Measurements from ENCODE around the gene ZMYM2. TPM values are rescaled to one million over a fixed set of nuclear protein-coding genes. Genes with fewer than 3 reads are reported as not detected.
"Not testable (repeated sequence)": the region's sequence is repeated elsewhere in the genome, so short reads cannot be mapped to it uniquely, and the experiment has no call there.

Gene ZMYM2
- total RNA-seq, 1 donor from 2014 or later, result 125 TPM

DNA sequence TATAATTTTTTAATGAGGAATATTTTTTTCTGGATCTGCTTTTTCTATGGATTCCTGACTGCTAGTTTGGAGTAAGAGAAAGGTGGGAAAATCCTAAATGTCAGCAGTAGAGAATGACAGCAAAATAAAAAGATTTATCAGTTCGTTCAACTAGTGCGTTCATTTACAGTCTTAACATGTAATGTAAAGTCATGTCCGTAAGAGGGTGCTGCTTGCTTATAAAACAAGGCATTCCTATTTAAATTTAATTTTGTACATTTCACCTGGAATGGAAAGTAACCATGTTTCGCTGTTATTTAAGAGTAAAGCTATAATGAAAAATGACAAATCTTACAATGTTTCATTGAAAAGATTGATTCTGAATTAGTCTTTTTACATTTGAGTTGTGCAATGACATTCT is 76.6 kb downstream of the ZMYM2 start:
- intact Hi-C loops (cut with DNase I), result no loop called here
- DNase-seq (ENCODE audit: low spot score) (no peak), ATAC-seq (no peak)

DNA sequence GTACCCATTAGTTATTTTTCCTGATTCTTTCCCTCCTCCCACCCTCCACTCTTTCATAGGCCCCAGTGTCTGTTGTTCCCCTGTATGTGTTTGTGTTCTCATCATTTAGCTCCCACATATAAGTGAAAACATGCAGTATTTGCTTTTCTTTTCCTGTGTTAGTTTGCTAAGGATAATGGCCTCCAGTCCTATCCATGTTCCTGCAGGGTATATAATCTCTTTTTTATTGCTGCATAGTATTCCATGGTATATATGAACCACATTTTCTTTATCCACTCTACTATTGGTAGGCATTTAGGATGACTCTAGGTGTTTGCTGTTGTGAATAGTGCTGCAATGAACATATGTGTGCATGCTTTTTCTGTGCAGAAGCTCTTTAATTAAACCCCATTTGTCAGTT is 79.4 kb downstream of the ZMYM2 start:
- ATAC-seq, result no peak
- intact Hi-C loops (cut with DNase I), result no loop called here

DNA sequence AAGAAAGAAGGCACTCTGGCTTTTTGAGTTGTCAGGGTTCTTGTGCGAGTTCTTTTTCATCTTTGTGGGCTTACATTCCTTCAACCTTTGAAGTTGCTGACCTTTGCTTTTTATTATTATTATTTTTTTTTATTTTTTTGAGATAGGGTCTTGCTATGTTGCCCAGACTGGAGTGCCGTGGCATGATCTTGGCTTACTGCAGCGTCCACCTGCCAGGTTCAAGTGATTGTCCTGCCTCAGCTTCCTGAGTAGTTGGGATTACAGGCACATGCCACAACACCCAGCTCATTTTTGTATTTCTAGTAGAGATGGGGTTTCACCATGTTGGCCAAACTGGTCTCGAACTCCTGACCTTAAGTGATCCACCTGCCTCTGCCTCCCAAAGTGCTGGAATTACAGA is 84.1 kb downstream of the ZMYM2 start:
- DNase-seq (ENCODE audit: low spot score); ATAC-seq; intact Hi-C loops (cut with DNase I): not testable (repeated sequence)

More for the DNA sequence above, 79.4 kb downstream of the ZMYM2 start:
- DNase-seq (ENCODE audit: low spot score), result no peak

DNA sequence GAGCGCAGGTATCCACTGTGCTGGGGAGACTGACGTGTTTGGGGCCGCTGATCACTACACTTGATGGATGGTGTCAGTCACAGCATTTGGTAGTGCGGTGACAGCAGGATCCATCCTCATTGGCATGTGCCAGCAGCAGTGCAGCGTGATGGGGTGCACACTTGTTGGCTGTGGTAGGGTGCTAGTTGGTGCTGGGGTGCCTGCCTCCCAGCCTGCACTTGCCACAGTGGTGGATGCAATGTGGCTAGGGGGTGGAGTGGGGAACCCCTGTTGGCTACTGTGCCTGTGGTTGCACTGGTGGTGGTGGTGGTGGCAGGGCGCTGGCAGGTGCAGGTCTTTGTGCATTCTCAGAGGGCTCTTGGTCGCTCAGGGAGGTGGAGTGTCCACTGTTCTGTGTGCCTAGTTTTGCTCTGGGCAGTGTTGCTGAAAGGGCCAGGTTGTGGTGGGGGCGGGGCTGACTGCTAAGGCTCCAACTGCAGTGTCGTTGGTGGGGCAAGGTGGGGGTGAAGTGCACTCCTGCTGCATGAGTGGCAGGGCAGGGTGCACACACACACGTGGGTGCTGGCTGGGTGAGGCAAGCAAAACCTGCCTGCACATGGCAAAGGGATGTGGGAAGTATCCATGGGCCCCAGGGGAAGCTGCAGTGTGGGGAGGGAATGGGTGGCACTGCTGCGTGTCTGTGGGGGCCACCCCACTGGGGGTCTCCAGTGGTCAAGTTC is 84.8 kb downstream of the ZMYM2 start:
- no peak for DNase-seq (ENCODE audit: low spot score)
- intact Hi-C loops (cut with DNase I), result no loop called here
- ATAC-seq, result peak; percentile 17

DNA sequence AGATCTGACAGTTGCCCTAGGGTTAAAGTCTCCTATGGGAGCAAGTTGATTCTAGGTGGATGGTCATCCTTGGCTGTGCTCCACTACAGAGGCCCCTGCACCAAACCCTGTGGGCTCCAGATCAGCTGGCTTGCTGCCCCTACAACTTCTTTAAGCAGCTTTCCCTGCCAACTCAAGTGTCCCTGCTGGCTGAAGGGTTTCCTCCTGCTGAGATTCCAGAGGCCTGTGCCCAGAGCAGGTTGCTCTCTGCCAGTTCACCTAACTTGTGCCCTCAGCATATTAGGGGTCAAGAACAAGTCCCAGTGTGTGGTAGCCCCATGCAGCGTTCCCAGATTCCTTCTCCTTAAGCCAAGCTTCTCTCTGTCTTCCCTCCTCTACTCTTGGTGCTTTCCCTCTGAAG is 85.6 kb downstream of the ZMYM2 start:
- no peak for DNase-seq (ENCODE audit: low spot score)
- ATAC-seq, result no peak
- intact Hi-C loops (cut with DNase I), result no loop called here

DNA sequence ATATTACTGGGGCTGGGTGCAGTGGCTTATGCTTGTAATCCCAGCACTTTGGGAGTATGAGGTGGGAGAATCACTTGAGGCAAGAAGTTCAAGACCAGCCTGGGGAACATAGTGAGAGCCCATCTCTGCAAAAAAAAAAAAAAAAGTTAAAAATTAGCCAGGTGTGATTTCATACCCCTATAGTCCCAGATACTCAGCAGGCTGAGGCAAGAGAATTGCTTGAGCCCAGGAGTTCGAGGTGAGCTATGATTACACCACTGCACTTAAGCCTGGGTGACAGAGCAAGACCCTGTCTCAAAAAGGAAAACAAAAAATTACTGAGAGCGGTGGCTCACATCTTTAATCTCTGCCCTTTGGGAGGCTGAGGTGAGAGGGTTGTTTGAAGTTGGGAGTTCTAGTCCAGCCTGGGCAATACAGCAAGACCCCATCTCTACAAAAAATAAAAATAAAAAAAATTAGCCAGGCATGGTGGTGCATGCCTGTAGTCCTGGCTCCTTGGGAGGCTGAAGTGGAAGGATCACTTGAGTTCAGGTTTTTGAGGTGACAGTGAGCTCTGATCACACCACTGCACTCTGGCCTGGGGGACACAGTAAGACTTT is 87.5 kb downstream of the ZMYM2 start:
- DNase-seq (ENCODE audit: low spot score) (no peak), ATAC-seq (no peak)
- intact Hi-C loops (cut with DNase I), result no loop called here

DNA sequence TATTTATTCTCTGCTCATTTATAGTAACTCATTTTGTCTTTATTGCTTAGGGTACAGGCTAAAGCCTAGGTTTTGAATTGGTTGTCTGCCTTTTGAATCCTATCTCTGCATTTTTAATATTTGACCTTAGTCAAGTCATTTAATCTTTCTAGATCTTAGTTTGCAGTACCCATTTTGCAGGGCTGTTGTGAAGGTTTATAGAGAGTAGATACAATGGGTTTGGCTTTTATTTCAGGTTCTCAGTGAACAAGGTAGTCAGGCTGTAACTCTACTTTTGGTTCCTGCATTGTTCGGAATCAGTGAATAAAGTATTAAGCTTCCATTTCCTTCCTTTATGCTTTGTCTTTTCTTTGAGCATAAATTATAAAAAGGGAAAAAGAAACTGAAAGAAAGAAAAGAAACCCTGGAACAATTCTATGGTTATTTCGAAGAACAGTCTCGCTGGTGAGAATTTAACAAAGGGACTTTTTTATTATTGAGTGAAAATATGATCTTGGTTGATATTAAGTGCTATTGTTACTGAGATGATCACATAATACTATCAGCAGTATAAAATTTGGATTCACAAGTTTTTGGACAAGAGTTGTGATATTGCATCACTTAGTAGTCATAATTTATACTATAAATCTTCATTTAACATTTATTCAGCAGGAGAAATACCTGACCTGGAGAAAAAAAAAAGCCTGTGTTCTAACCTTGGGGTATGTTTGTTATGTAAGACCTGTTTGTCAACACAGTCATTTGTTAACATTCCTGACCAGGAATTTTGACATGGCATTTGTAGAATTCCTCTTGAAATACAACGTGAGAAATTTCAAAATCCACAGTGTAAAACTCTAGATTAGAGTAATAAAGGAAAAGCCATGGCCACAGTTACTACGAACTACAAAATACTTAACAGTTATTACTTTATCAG is 91.3 kb downstream of the ZMYM2 start:
- intact Hi-C loops (cut with DNase I), result no loop called here
- no peak for ATAC-seq
- DNase-seq (ENCODE audit: low spot score), result no peak

DNA sequence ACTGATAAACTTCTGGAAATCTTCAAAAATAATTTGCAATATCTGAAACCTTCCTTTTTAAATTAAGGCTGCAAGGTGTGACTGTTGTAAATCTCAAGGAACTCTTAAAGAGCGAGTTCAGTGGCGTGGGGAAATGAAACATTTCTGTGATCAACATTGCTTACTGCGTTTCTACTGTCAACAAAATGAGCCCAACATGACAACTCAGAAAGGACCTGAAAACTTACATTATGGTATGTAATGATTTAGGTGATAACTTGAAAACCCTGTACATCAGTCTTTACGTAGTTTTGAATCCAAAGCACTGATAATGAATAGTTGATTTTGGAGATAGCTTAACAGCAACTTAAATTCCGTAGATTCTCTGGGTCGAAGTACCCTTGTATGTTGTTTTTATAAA is 92.8 kb downstream of the ZMYM2 start:
- no peak for ATAC-seq
- DNase-seq (ENCODE audit: low spot score), result no peak
- intact Hi-C loops (cut with DNase I), result no loop called here

DNA sequence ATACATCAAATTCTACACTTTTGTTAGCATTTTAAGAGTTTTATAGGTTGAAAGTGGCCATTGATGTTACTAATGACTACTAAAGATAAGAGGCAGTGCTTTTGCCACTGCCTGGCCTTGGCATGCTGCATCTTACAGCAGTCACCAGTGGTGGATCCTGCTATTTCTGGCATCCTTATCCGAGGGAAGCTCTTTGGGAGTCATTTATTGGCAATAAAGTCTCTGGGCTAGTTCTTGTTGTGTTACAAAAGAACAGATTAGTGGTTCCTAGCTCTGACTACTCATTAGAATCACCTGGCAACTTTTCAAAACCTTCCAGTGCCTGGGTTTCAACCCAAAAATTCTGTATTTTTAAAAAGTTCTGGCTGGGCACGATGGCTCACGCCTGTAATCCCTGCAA is 94.5 kb downstream of the ZMYM2 start:
- no peak for ATAC-seq
- intact Hi-C loops (cut with DNase I), result no loop called here
- DNase-seq (ENCODE audit: low spot score), result no peak

DNA sequence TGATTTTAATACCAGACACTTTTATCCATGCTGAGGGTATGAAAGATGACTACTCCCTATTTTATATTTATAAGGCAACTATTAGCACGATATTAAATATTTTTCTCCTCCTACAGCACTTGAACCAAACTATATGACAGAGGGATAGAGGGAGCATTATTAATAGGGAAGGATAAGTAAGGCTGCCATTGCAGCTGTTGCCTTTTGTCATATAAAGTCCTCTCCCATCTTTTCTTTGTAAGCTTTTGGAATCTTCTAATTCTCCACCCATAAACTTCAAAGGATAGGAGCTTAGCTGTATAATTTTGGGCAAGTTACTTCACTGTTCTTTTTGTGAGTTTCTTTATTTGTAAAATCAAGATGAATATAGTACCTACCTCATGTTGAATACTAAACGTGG is 95.4 kb downstream of the ZMYM2 start:
- DNase-seq (ENCODE audit: low spot score) (no peak), ATAC-seq (no peak)
- intact Hi-C loops (cut with DNase I), result no loop called here

DNA sequence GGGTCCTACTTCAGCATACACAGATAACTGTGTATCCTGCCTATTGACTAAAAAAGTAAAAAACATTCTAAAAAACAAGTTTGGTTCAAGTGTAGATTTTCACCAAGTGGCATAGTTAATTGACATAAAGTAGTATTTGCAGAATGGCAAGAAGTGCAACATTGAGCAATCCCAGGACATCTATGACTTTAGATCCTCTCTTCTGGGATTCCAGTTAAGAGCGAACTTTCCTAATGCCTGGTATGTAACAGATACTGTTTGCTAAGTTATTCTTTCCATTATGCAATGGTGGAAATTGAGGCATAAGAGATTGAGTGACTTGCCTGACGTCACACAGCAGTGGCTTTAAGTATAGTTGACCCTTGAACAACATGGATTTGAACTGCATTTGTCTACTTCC is 96.1 kb downstream of the ZMYM2 start:
- DNase-seq (ENCODE audit: low spot score) (no peak), ATAC-seq (no peak)
- intact Hi-C loops (cut with DNase I), result no loop called here

DNA sequence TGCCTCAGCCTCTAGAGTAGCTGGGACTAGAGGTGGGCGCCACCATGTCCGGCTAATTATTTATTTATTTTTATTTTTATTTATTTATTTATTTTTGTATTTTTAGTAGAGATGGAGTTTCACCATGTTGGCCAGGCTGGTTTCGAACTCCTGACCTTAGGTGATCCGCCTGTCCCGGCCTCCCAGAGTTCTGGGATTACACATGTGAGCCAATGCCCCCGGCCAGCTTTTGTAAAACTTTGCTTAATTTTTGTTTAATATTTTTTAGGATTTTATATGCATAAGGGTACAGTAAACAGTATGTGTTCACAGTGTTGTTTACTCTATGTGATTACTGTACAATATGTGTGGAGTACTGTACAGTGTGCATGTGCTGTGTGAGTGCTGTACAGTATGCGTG is 98.7 kb downstream of the ZMYM2 start:
- ATAC-seq (no peak), DNase-seq (ENCODE audit: low spot score) (no peak)
- intact Hi-C loops (cut with DNase I), result no loop called here

DNA sequence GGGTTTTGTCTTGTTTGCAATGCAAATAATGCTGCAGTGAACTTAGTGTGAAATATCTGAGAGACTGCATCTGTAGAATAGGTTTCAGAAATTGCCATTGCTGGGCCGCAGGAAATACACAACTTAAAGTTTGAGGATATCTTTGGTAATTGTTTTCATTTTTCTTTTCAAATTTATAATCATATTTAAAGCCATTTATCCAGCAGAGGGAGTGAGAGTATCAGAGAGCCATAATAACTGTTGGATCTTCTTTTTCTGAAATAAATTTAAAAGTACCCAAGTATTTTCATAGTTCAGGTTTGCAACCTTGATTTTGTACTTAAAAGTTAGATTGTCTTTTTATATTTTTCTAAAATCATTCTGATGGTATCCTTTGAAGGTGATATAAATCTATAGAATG is 99.4 kb downstream of the ZMYM2 start:
- ATAC-seq (no peak), DNase-seq (ENCODE audit: low spot score) (no peak)
- intact Hi-C loops (cut with DNase I), result no loop called here

DNA sequence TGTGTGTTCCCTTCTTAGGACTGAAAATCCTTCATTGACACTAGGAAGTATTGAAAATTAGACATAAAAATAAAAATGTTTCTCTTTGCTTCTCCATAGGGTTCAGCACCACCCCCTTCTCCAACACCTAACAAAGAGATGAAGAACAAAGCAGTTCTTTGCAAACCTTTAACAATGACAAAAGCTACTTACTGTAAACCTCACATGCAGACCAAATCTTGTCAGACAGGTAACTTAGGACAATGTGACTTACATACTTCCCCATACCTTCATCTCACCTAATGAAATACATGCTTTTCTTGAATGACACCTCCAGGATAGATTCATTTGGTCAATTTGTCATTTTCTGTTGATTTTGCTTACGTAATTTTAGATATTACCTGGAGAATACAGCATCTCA is 99.9 kb downstream of the ZMYM2 start:
- DNase-seq (ENCODE audit: low spot score) (no peak), ATAC-seq (no peak)
- intact Hi-C loops (cut with DNase I), result no loop called here

DNA sequence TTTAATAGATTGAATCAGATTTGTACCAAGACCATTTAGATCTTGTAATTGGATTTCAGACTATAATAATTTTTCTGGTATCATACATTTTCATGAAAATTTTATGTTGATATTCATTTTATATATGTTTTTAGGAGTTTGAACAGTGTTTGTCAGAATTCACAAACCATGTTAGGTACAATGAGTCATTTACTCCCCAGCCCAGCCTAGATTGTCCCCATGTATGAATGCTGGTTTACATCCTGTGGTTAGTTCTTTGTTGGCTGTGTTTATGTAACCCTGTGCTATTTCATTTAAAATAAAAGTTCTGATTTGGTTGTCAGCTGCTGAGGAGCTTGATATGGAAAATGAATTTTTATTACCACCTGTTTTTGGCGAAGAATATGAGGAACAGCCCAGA is 105.6 kb downstream of the ZMYM2 start:
- DNase-seq (ENCODE audit: low spot score) (no peak), ATAC-seq (no peak)
- intact Hi-C loops (cut with DNase I), result no loop called here

DNA sequence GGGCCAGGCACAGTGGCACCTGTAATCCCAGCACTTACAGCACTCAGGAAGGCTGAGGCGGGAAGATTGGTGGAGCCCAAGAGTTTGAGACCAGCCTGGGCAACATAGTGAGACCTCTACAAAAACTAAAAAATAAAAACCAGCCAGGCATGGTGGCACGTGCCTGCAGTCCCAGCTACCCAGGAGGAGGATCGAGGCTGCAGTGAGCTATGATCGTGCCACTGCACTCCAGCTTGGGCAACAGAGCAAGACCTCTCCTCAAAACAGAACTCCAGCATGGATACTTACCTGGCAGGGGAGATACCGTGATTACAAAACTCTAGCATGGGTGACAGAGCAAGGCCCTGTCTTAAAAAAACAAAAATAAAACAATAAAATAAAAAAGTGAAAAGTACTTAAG is 107.0 kb downstream of the ZMYM2 start:
- DNase-seq (ENCODE audit: low spot score), result no peak
- intact Hi-C loops (cut with DNase I), result no loop called here
- no peak for ATAC-seq

DNA sequence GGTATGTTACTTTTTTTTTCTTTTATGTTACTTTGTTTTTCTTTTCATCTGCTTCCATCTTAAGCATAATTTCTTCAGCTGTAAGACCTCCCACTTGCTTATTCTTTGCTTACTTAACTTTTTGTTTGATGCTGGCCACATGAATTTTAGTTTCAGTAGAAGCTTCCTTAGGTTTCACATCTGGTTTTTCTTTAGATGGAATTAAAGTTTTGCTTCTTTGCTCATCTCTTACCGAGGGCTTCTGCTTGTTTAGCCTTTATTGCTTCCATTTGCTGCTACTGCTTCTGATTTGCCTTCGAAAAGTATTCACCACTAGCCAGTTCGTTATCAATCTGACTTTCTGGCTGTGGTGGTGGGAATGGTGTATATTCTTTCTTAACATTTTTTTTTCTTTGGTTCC is 111.4 kb downstream of the ZMYM2 start:
- DNase-seq (ENCODE audit: low spot score) (no peak), ATAC-seq (no peak)
- intact Hi-C loops (cut with DNase I), result no loop called here

DNA sequence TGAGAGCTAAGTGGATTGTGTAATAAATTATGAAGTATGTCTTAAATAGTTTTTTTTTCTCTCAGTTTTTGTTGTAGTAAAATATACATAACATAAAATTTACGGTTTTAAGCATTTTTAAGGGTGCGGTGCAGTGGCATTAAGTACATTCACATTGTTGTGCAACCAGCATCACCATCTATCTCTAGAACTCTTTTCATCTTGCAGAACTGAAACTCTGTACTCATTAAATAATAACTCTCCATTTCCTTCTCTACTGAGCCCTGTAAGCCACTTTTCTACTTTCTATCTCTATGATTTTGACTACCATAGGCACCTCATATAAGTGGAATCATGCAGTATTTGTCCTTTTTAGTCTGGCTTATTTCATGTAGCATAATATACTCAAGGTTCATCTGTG is 115.2 kb downstream of the ZMYM2 start:
- intact Hi-C loops (cut with DNase I), result no loop called here
- ATAC-seq (no peak), DNase-seq (ENCODE audit: low spot score) (no peak)

DNA sequence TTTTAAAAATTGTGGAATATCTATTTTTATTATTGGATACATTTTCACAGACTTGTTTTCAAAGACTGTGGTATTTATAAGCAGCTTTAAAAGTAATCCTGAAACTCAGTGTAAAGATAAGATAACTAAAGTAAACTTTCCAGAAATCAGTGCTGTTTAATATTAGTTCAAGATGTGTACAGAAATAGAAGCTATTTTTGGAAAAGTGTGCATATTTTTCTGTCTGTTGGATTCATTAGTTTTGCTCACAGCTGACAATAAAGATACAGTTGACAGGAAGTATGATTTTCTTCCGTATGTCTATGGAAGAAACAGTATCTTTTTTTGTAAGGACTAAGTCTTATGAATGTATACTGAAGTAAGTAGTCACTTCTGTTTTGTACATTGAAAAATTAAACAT is 116.4 kb downstream of the ZMYM2 start:
- intact Hi-C loops (cut with DNase I), result no loop called here
- ATAC-seq (no peak), DNase-seq (ENCODE audit: low spot score) (no peak)

DNA sequence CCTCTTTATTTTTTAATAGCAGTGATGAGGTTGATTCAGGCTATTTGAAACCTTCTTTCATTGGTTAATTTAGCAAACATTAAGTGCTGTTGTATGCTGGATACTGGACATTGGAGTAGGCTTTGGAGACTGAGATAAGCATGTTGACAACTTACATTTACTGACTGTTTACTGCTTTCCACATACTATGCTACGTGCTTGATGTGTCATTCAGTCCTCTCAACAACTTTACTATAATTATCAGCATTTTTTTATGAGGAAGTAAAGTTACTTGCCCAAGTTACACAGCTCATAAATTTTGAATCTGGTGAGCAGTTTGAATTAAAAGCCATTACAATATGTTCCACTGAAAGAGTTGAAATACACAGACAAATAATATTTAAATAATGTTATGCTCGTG is 118.6 kb downstream of the ZMYM2 start:
- intact Hi-C loops (cut with DNase I), result no loop called here
- DNase-seq (ENCODE audit: low spot score) (no peak), ATAC-seq (no peak)
